CD14-positive monocyte (primary cell): Measurements from ENCODE around the gene PSTPIP2. TPM values are rescaled to one million over a fixed set of nuclear protein-coding genes. Genes with fewer than 3 reads are reported as not detected.

Experiments
- DNase-seq, 3 donors: peaks; one replicate each; pipeline ENCODE4 v3.0.0-alpha.2; 2011 to 2022
- H2AFZ ChIP-seq: 2 replicates; pipeline ENCODE4 v1.6.0; 2012; ENCODE audit warnings: mild to moderate bottlenecking, low read depth, low read length, inconsistent platforms; ENCODE audit not compliant: insufficient read depth, poor library complexity, severe bottlenecking
- H3K27ac ChIP-seq, 2 donors: 1 replicate in 1 of 2; 2 replicates in 1 of 2; pipeline ENCODE4 v1.5.1; 2012 to 2013; ENCODE audit warnings: low read length in 2 of 2, control low read depth in 1 of 2, inconsistent platforms in 1 of 2, low read depth in 1 of 2, mild to moderate bottlenecking in 1 of 2
- H3K27me3 ChIP-seq, 2 donors: one replicate each; pipeline versions ENCODE4 v1.6.0 to v1.6.1; 2011 to 2013; ENCODE audit warnings: low read length in 2 of 2; ENCODE audit not compliant: control insufficient read depth in 2 of 2, insufficient read depth in 2 of 2
- H3K36me3 ChIP-seq, 2 donors: replicated peaks in 1 of 2; 1 replicate in 1 of 2; 2 replicates in 1 of 2; pipeline versions ENCODE4 v1.5.1 to v1.6.1; 2012 to 2013; ENCODE audit warnings: low read length in 2 of 2, control low read depth in 1 of 2, inconsistent platforms in 1 of 2, mild to moderate bottlenecking in 1 of 2; ENCODE audit not compliant: insufficient read depth in 2 of 2, control insufficient read depth in 1 of 2
- H3K4me1 ChIP-seq, 2 donors: 1 replicate in 1 of 2; 2 replicates in 1 of 2; pipeline versions ENCODE4 v1.5.1 to v1.6.1; 2012 to 2013; ENCODE audit warnings: low read length in 2 of 2, control low read depth in 1 of 2, inconsistent platforms in 1 of 2, mild to moderate bottlenecking in 1 of 2, moderate library complexity in 1 of 2; ENCODE audit not compliant: insufficient read depth in 2 of 2, control insufficient read depth in 1 of 2
- H3K4me2 ChIP-seq: replicated peaks from 2 replicates; pipeline ENCODE3; 2012; ENCODE audit warnings: low read length, moderate library complexity, mild to moderate bottlenecking; ENCODE audit not compliant: poor library complexity, severe bottlenecking; ENCODE audit errors: extremely low read depth
- H3K4me3 ChIP-seq, 3 experiments: fragments of 200-600 bp in 1 of 3; sonication (generic) in 1 of 3; replicated peaks in 1 of 3; 1 replicate in 2 of 3; 2 replicates in 1 of 3; pipeline ENCODE4 v1.5.1; 2011 to 2013; ENCODE audit warnings: low read length in 3 of 3, mild to moderate bottlenecking in 3 of 3, control low read depth in 2 of 3, low read depth in 2 of 3, inconsistent platforms in 1 of 3, moderate library complexity in 1 of 3
- H3K79me2 ChIP-seq: 2 replicates; pipeline ENCODE4 v1.6.0; 2012; ENCODE audit warnings: mild to moderate bottlenecking, control low read depth, inconsistent platforms, low read length, moderate library complexity; ENCODE audit not compliant: insufficient read depth
- H3K9ac ChIP-seq: 2 replicates; pipeline ENCODE4 v1.6.0; 2017; ENCODE audit warnings: low read length, mild to moderate bottlenecking; ENCODE audit not compliant: insufficient read depth, poor library complexity, severe bottlenecking
- H3K9me3 ChIP-seq, 2 donors: replicated peaks in 1 of 2; 1 replicate in 1 of 2; 2 replicates in 1 of 2; pipeline versions ENCODE4 v1.5.1 to v1.6.1; 2012 to 2013; ENCODE audit warnings: low read length in 2 of 2, control low read depth in 1 of 2; ENCODE audit not compliant: control insufficient read depth in 1 of 2, insufficient read depth in 1 of 2
- H4K20me1 ChIP-seq: 2 replicates; pipeline ENCODE4 v1.6.0; 2012; ENCODE audit warnings: mild to moderate bottlenecking, low read length, control low read depth, moderate library complexity; ENCODE audit not compliant: insufficient read depth
- H3K27ac Mint-ChIP-seq, 7 donors: one replicate each; pipeline ENCODE4 v1.8.0; 2020; ENCODE audit warnings: mild to moderate bottlenecking in 7 of 7, mixed read lengths in 7 of 7, moderate library complexity in 6 of 7, inconsistent platforms in 2 of 7
- H3K27me3 Mint-ChIP-seq, 3 donors: one replicate each; pipeline ENCODE4 v1.8.0; 2021 to 2022; ENCODE audit warnings: low read depth in 3 of 3, mild to moderate bottlenecking in 3 of 3, mixed read lengths in 3 of 3, moderate library complexity in 3 of 3, inconsistent platforms in 1 of 3
- H3K36me3 Mint-ChIP-seq, 2 donors: one replicate each; pipeline ENCODE4 v1.8.0; 2020; ENCODE audit warnings: mixed read lengths in 2 of 2, inconsistent platforms in 1 of 2, mild to moderate bottlenecking in 1 of 2
- H3K4me1 Mint-ChIP-seq: one replicate; pipeline ENCODE4 v1.8.0; 2020; ENCODE audit warnings: mild to moderate bottlenecking, mixed read lengths
- H3K4me3 Mint-ChIP-seq, 2 donors: one replicate each; pipeline ENCODE4 v1.8.0; 2020; ENCODE audit warnings: mild to moderate bottlenecking in 2 of 2, mixed read lengths in 2 of 2, moderate library complexity in 1 of 2
- H3K9me3 Mint-ChIP-seq, 7 donors: one replicate each; pipeline ENCODE4 v1.8.0; 2020 to 2022; ENCODE audit warnings: mixed read lengths in 7 of 7, mild to moderate bottlenecking in 6 of 7, moderate library complexity in 6 of 7, inconsistent platforms in 2 of 7
- CTCF ChIP-seq: fragments of 200-600 bp; IDR thresholded peaks from one replicate; pipeline ENCODE4 v1.8.0; 2022; ENCODE audit warnings: antibody characterized with exemption, mild to moderate bottlenecking
- WGBS: methylation state at CpG from one replicate; pipeline ENCODE4 v1.1.5; 2013; ENCODE audit warnings: missing lambda C conversion rate; ENCODE audit not compliant: insufficient coverage; 5-methylcytosine and 5-hydroxymethylcytosine counted together
- intact Hi-C, 2 donors: fragments of 100-400 bp; cut with micrococcal nuclease; formaldehyde crosslinking; loops; one replicate each; pipeline versions ENCODE4 v1.15.0 to v1.15.1; 2023
- polyA plus RNA-seq, 3 donors: library from polyadenylated mRNA; depleted of rRNA in 1 of 3; unstranded in 2 of 3; stranded (reverse) in 1 of 3; fragments of 300-500 nt in 2 of 3; fragments of >200 nt in 1 of 3; fragmentation: Illumina TruSeq in 2 of 3; gene quantifications; 1 replicate in 2 of 3; 2 replicates in 1 of 3; pipeline ENCODE4 v1.2.3, GENCODE V29; 2012 to 2021

The PSTPIP2 gene
- polyA plus RNA-seq, 3 donors: 35.0 to 64.1 (median 42.3) TPM

DNA sequence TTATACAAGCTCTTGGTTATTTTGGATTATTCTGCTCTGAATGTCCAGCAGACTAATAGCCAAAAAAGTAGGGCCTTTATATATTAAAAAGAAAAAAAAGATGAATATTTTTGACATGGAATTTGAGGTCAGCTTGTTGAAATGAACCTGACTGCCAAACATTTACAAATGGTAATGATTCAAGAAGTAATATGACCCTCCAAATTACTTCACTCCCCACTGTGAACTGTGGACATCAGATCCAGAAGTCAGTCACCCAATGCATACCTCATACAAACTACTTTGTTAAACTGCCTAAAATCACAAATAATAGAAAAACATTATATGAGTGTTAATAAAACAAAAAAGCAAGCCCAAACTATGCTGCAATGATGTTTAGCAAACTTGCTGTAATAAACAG lies 115.0 kb downstream of the PSTPIP2 start:
- Mint-ChIP-seq H3K4me1 (peaks cover 23% of the 10 kb centered on the region), H3K27me3 (peaks cover 0 to 1% (median 0%) of the 10 kb centered on the region in 3 donors), H3K9me3 (no peaks in the 10 kb centered on the region), H3K36me3 (peaks cover 48 to 58% of the 10 kb centered on the region in 2 donors), H3K4me3 (no peak overlapping the region), H3K27ac (no peak overlapping the region)
- TF ChIP-seq CTCF: no peak
- H3K9ac ChIP-seq: no peak overlapping the region
- H3K9me3 ChIP-seq: no peaks in the 10 kb centered on the region
- no peak overlapping the region for H3K4me3 ChIP-seq
- H2AFZ ChIP-seq: no peak overlapping the region
- H4K20me1 ChIP-seq: peaks cover 45% of the 10 kb centered on the region
- H3K27me3 ChIP-seq: no peaks in the 10 kb centered on the region
- no peak overlapping the region for H3K4me2 ChIP-seq
- peaks cover 81% of the 10 kb centered on the region for H3K79me2 ChIP-seq
- H3K4me1 ChIP-seq: peaks cover 11 to 14% of the 10 kb centered on the region in 2 donors
- H3K36me3 ChIP-seq: peaks cover 41 to 65% of the 10 kb centered on the region in 2 donors
- DNase-seq: no peak
- intact Hi-C loops: no loop called here
- peak overlapping the region in 1 of 2 donors; percentile 31 for H3K27ac ChIP-seq

DNA sequence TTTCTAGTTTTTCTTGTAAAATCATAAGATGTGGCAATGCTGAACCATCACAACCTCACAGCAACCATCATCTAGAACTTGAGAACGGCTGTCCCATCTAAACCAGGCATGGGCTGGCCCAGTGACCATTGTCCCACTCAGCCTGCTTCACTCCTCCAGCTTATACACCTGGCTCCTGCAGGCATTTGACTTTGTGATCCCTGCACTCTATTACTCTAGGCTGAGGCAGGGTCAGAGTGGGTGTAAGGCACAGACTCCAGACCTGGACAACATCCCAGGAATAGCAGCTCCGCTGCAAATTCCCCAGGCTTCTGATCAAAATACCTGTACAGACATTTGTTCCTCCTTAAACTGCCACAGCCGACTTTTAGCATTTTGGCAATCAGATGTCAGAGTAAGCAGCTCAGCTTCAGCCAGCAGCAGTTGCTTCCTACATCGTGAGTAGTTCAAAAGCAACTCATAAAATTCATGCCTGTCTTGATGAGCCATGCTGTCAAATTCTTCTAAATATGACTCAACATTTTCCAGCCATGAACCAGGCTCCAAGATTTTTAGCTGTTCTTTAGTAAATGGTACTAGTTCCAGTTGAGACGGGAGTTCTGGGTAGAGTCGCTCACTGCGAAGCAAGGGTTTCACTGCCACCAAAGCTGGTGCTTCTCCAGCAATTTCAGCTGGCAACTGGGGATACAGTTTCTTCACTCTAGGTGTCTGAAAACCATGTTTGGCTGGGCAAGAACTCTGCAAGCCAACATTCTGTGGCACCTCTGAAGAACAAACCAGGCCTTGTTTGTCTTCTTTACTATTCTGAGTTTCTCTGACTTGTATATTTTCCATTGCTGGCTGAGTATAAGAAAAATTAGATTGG lies 117.8 kb downstream of the PSTPIP2 start:
- no peak overlapping the region for H3K4me2 ChIP-seq
- no peak overlapping the region for H3K4me3 ChIP-seq
- Mint-ChIP-seq H3K27ac (no peak overlapping the region), H3K9me3 (no peaks in the 10 kb centered on the region), H3K36me3 (peaks cover 64 to 71% of the 10 kb centered on the region in 2 donors), H3K27me3 (peaks cover 0 to 1% (median 0%) of the 10 kb centered on the region in 3 donors), H3K4me1 (peaks cover 21% of the 10 kb centered on the region), H3K4me3 (no peak overlapping the region)
- no peak overlapping the region for H3K27ac ChIP-seq
- no peak for TF ChIP-seq CTCF
- H3K4me1 ChIP-seq: peaks cover 12 to 15% of the 10 kb centered on the region in 2 donors
- H3K36me3 ChIP-seq: peaks cover 57 to 79% of the 10 kb centered on the region in 2 donors
- H3K9me3 ChIP-seq: no peaks in the 10 kb centered on the region
- intact Hi-C loops: no loop called here
- no peak overlapping the region for H2AFZ ChIP-seq
- no peak overlapping the region for H3K9ac ChIP-seq
- no peaks in the 10 kb centered on the region for H3K27me3 ChIP-seq
- H4K20me1 ChIP-seq: peaks cover 31% of the 10 kb centered on the region
- peaks cover 53% of the 10 kb centered on the region for H3K79me2 ChIP-seq
- 100% methylated on average over 7 of the region's 7 CpGs for WGBS
- DNase-seq: no peak
